DMS53 treated with DMSO at 0.1 percent for 48 hours (cell line): Measurements from ENCODE around the gene SLC16A6.
"Not testable (repeated sequence)": the region's sequence is repeated elsewhere in the genome, so short reads cannot be mapped to it uniquely, and the experiment has no call there.

ENCODE experiments used
- DNase-seq: peaks from one replicate; lab custom pipeline; 2025; ENCODE audit not compliant: unreplicated experiment; lab: John Stamatoyannopoulos, UW

SLC16A6 gene

DNA sequence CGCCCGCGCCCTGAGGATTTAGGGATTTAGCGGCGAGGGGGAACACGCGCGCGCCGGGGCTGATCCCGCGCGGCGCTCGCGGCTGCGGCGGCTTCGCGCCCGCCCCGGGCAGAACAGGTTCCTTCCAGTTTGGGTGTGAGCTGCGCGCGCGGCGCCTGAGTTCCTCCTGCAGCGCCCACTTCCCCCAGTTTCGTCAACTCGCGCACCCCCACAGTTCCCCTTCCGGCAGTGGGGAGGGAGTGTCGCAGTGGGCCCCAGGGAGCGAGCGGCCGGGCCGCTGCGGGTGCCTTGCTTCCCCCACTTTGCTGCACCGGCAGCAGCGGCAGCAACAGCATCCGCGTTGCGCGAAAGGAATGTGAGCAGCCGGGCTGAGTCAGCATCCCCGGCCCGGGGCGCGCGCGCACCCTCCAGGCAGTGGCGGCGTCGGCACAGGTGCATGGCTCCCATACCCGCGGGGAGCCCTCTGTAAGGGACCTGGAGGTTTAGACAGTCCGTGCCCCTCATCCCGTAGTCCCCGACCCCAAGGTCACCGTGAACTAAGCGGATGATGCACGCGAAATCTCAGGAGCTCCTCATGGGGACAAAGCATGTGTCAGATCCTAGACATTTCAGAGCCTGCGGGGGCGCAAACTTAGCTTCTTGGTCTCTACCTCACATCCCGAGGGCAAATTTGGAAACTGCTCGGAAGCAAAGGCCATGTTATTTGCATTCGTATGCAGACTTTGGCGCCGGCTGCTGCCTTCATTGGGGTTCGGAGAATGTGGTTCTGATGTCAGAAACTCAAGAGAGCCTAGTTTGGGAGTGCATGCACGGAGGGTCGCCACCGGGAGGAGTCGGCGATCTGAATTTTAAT, 1.1 kb upstream of the SLC16A6 start:
- DNase-seq, result peak; percentile 34

GRCh38 chr17:68290268-68290954, 516 bp downstream of the SLC16A6 start:
- DNase-seq, result peak; percentile 13

GRCh38 chr17:68289936-68290267, 1.0 kb downstream of the SLC16A6 start:
- no peak for DNase-seq

- no peak for DNase-seq
Observed at GRCh38 chr17:68289473-68289872, 1.5 kb downstream of the SLC16A6 start.

- no peak for DNase-seq
Observed at GRCh38 chr17:68288804-68289203, 2.1 kb downstream of the SLC16A6 start.

DNA sequence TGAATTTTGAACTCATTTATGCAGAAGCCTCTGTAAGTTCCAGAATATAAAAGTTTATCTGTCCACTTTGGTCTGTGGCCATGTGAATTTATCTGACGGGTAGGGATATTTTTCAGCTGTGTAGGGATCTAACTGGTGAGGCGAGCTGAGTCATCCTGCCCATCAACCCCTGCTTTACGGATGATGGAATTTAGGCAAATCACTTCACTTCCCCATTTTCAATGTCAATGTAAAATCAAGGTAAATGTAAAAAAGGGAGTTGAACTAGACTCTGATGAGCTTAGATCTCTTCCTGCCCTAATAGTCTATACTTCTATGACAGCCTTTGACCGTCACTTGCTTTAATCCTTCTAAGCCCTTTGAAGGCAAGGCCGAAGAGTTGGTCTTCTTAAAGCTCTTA, 2.6 kb downstream of the SLC16A6 start:
- DNase-seq, result no peak

GRCh38 chr17:68281965-68282364, 9.0 kb downstream of the SLC16A6 start:
- not testable (repeated sequence) for DNase-seq

DNA sequence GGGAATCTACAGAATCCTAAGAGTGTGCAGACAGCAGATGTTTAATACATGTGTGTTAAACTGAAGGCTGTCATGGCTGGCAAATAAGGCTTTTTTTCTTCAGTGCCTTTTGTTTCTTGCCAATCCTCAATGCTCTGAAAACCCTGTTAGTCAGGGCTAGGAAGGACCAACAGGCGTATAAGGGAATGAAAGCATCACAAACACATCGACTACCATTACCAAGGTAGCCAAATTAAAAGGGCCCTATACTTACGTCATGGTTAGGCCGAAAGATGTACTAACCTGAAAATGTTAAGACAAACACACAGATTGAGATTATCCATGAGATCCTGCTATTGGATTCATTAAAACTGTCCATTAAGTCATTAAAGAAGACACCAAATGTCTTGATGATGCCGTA, 13.1 kb downstream of the SLC16A6 start:
- DNase-seq, result no peak

GRCh38 chr17:68276339-68276738, 14.6 kb downstream of the SLC16A6 start:
- not testable (repeated sequence) for DNase-seq

DNA sequence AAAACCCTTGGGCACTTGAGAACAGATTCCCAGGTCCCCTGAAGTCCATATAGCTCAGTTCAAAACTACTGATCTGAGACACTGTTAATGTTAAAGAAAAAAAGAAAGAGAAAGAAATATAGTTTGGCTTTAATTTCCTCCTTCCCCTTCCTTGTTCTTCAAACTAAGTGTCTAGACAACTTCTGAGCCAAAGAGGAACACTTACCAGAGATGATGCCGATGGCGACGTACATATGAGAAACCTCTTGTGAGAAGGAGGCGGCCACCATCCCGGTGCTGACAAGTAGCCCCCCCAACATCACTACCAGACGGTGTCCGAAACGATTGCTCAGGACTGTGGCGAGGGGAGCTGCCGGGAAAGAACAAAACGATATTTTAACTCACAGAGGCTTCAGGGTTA, 17.2 kb downstream of the SLC16A6 start:
- DNase-seq, result no peak

DNA sequence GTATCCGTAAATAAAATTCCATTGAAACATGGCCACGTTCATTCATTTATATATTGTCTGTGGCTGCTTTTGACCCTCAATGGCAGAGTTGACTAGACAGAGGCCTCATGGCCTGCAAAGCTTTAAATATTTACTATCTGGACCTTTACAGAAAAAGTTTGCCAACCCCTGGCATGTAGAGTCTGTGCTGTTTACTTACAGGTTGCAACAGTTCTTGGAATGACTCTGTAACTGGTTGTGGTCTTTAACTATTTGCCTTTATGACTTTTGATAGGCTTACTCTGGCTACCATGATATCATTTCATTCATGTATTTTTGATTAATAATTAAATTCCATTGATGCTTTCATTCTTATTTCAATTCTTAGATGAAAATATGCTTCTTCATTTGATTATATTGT, 25.1 kb downstream of the SLC16A6 start:
- DNase-seq, result not testable (repeated sequence)

DNA sequence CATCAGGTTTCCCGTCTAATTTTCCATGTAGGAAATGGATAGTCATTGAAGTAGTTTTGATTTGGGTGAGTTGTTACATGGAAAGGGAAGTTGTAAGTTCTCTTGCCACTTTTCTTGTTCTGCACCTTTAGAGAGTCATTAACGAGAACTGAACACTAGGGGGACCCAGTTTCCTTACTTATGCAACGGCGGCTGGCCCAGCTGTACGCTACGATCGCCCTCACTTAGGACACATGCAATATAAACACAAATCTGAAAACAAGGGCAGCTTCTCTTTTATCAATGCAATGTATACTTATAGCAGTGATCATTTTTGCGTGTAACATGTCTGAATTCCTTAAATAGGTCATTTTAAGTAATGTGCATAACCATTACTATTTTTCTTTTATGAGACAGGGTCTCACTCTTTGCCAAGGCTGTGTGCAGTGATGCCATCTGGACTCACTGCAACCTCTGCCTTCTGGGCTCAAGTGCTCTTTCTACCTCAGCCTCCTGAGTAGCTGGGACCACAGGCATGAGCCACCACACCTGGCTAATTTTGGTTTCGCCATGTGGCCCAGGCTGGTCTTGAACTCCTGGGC, 27.7 kb downstream of the SLC16A6 start:
- peak; percentile 23 for DNase-seq

DNA sequence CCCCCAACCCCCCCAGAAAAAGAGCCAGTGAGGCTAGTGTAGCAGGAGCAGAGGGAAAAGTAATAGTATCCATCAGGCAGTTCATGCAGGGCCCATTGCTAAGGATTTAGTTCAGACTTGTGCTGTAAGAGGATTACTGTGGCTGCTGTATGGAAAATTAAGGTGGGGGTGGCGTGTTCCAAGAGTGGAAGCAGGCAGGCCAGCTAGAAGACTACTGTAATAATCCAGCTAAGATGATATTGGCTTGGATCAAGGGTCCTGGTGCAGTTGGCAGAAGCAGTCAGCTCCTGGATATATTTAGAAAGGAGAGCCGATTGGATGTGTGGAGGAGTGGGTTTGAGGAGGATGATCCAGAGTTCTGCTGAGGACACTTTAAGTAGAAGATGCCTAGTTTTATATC, 28.5 kb downstream of the SLC16A6 start:
- not testable (repeated sequence) for DNase-seq

DNA sequence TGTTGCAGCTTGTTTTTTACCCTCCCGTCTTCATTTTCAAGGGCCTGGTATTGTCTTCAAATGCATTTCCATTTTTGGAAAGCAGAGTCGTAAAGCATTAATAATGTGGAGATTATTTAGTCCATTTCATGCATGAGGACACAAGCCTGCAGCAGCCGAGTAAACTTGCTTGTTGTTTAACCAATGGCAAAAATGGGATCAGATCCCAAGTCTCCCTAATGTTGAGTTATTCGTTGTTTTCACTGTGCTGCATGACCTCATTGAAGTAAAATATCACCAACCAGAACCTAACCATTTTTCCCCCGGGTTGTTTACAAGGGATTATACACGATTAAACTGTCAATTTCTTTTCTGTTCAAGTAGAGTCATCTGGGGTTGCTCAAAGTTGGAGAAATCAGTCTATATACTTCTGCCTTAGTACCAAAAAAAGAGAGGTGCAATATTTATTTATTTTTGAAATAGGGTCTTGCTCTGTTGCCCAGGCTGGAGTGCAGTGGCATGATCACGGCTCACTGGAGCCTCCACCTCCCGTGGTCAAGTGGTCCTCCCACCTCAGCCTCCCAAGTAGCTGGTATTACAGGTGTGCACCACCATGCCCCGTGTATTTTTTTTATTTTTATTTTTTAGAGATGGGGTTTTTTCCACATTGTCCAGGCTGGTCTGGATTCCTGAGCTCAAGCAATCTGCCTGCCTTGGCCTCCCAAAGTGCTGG, 30.7 kb downstream of the SLC16A6 start:
- DNase-seq, result no peak

DNA sequence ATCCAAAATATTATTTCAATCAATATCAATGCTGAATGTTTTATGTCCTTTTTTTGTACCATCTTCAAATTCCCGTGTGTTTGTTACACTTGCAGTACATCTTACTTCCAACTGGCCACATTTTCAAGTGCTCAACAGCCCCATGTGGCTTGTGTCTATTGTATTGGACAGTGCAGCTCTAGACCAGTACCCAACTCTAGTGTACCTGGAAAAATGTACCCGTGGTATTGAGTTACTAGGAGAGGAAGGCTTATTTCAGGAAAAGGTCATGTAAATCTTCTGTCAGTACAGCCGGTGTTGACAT, 31.3 kb downstream of the SLC16A6 start:
- peak; percentile 2 for DNase-seq

GRCh38 chr17:68258890-68259647, 31.9 kb downstream of the SLC16A6 start:
- peak; percentile 45 for DNase-seq

DNA sequence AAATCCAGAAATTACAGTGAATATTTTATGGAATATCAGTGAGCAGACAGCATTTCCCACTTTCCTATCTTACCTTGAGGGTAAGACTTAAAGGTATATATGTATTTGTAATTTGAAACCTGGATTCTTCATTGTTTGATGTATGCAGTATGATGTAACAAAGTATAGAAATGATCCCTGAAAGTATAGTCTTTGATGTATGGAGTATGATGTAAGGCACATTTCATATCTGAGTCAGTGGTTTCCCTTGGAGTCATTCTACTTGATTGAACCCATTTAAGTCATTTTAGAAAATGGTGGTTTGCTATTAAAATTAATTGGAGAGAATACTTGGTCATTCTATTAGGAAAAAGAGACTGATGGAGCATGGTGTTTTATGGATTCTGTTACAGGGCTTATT, 33.0 kb downstream of the SLC16A6 start:
- DNase-seq, result no peak

DNA sequence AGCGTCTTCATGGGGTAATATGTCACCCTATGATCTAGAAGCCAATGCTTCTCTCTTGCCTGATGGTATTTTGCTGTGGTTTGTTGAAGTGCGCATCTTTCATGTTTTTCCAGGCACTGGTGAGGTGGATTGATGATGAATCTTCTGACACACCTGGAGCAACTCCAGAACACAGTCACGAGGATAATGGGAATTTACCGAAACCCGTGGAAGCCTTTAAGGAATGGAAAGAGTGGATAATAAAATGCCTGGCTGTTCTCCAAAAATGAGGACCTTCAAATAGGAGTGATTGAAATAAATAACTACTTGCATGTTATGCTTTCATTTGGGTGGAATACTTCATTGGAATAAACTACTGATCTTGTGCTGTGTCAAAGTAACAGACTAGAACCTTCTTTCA, 34.2 kb downstream of the SLC16A6 start:
- DNase-seq, result not testable (repeated sequence)

DNA sequence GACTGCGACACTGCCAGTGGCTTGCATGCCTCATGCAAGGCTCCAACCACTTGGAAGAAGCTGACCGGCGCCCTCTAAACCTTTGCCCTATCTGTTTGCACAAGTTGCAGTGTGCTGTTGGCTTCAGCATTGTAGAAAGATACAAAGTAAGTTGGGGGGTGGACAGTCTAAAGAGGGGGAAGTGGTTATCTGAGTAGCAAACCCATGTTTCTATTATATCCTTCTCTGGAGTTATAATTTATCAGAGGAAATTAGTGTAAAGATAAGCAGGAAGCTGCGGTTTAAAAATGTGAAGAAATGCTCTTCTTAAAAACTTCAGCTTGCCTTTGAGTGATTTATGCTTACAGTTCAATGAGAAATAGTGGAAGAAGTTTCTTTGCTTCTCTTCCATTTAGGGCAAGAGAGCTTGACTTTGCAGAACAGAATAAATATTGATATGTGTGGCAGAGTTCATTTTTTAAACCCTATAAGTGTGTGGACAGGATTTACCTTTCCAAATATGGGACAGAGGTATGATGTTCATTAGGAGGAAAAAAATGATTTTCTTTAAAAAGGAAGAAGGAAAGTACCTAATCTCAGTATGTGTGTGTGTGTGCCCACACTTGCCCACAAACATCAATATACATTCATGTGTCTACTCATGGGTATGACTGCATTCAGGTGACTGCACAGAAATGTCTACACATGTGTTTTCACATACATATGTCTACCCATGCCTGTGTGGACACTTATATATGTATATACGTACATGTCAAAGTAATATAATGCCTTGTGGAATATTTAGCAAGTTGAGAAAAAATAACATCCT, 35.0 kb downstream of the SLC16A6 start:
- no peak for DNase-seq

- DNase-seq, result no peak
Observed at GRCh38 chr17:68255151-68255550, 35.8 kb downstream of the SLC16A6 start.
